ENCODE measurements around the gene ATXN1.
A peak's percentile ranks its signal among the peaks of the same experiment; 100 is the strongest.

The ATXN1 gene

GRCh38 chr6:16759646-16760515, 1.4 kb downstream of the ATXN1 start (continued):
- TF ChIP-seq ZNF513 (tag by site-specific recombination; IDR thresholded peaks at IDR 0.05) = no peak
- TF ChIP-seq ZNF792 (tag by site-specific recombination; IDR thresholded peaks at IDR 0.05) = 0 out of 2 replicates have a peak, but pooled peaks have one; percentile 75
- no peak for TF ChIP-seq ZNF623 (tag by site-specific recombination; IDR thresholded peaks at IDR 0.05)
- TF ChIP-seq ZNF362 (tag by site-specific recombination; IDR thresholded peaks at IDR 0.05) = no peak
- peak; percentile 55 for TF ChIP-seq PRDM4 (tag by site-specific recombination; IDR thresholded peaks at IDR 0.05)
- no peak for TF ChIP-seq ZNF302 (tag by site-specific recombination; IDR thresholded peaks at IDR 0.05; ENCODE audit: low read depth)
- TF ChIP-seq ZNF132 (tag by site-specific recombination; IDR thresholded peaks at IDR 0.05; ENCODE audit: borderline replicate concordance) = no peak
- no peak for TF ChIP-seq ZNF26 (tag by site-specific recombination; IDR thresholded peaks at IDR 0.05)
- TF ChIP-seq KLF8 (tag by site-specific recombination; IDR thresholded peaks at IDR 0.05) = peak; percentile 97
- peak; percentile 81 for TF ChIP-seq ZNF366 (tag by site-specific recombination; conservative IDR thresholded peaks at IDR 0.05)
- no peak for TF ChIP-seq ZNF37A (tag by site-specific recombination; IDR thresholded peaks at IDR 0.05)
- no peak for TF ChIP-seq ZNF184 (tag by site-specific recombination; IDR thresholded peaks at IDR 0.05)
- TF ChIP-seq ZNF548 (tag by site-specific recombination; IDR thresholded peaks at IDR 0.05) = no peak
- no peak for TF ChIP-seq GFI1B (tag by site-specific recombination; IDR thresholded peaks at IDR 0.05)
- no peak for TF ChIP-seq ZNF791 (tag by site-specific recombination; IDR thresholded peaks at IDR 0.05)
- no peak for TF ChIP-seq PRDM2 (tag by site-specific recombination; IDR thresholded peaks at IDR 0.05; ENCODE audit: borderline replicate concordance)
- TF ChIP-seq ZNF274 (IDR thresholded peaks at IDR 0.05; ENCODE audit: low read length) = no peak
- TF ChIP-seq ZNF274 (tag by site-specific recombination; IDR thresholded peaks at IDR 0.05; ENCODE audit: borderline replicate concordance) = no peak
- TF ChIP-seq ZNF560 (tag by site-specific recombination; IDR thresholded peaks at IDR 0.05; ENCODE audit: borderline replicate concordance) = no peak
- TF ChIP-seq ZNF311 (tag by site-specific recombination; IDR thresholded peaks at IDR 0.05; ENCODE audit: borderline replicate concordance) = no peak
- no peak for TF ChIP-seq ZNF521 (tag by site-specific recombination; IDR thresholded peaks at IDR 0.05)
- TF ChIP-seq GLIS2 (tag by site-specific recombination; IDR thresholded peaks at IDR 0.05) = peak; percentile 100
- TF ChIP-seq TSHZ1 (tag by site-specific recombination; IDR thresholded peaks at IDR 0.05; ENCODE audit: borderline replicate concordance) = no peak
